ENCODE data around the gene CRIP2.
A peak's percentile ranks its signal among the peaks of the same experiment; 100 is the strongest.

The CRIP2 gene

DNA sequence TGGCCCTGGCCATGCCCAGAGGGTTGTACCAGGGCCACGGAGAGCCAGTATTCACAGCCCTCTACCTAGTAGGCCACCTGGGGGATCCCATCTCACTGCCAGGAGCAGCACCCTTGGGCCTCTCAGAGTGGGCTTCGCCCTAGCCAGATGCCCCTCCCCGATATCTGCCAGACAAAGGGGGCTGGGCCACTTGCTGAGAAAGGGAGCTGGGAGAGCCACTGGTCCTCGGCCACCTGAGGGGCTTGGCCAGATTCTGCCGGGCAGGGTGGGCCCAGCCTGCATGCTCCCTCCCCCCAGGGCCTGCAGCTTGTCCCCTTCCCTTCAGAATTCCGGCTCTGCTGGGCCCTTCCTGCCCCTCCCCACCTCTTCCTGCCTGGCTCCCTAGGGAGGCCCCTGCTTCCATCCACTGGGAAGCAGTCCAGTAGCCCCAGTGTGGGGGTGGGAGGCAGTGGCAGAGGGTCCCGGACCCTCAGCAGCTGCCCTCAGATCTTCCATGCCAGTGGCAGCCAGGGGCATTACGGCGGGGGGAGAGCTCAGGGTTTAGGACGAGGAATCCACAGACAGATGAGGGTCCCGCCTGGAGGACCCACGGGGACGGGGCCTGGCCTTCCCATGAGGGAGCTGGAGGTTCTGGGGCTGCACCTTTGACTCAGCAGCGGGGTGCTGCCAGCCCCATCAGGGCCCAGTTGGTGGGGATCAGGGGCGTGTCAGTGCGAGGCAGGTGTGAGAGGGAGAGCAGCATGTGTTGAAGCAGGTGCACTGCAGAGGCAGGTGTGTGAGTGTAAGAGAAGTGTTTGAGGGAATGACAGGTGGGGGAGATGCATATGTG, 2.4 kb downstream of the CRIP2 start:
- no peak for DNase-seq (ENCODE audit: low read depth)

DNA sequence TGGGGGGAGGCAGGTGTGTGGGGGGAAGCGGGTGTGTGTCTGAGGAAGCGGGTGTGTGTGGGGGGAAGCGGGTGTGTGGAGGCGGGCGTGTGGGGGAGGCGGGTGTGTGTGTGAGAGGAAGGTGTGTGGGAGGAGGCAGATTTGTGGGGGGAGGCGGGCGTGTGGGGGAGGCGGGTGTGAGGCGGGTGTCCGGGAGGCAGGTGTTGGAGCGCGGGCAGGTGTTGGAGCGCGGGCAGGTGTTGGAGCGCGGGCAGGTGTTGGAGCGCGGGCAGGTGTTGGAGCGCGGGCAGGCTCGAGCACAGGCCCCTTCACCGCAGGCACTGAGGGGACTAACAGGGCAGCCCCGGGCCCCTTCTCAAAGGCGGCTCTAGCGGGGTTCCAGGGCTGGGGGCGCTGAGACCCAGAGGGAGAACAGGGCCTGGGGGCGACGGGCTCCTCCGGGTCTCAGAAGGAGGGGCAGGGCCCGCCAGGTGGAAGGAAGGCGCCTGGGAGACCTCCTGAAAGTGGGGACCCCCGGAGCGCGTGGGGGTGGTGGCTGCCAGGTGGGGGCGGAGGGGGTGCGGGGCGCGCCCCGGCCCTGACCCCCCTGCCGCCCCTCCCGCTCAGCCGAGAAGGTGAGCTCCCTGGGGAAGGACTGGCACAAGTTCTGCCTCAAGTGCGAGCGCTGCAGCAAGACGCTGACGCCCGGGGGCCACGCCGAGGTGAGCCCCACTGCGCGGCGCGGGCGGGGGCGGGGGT, 3.2 kb downstream of the CRIP2 start:
- DNase-seq (ENCODE audit: low read depth): peak; percentile 66

DNA sequence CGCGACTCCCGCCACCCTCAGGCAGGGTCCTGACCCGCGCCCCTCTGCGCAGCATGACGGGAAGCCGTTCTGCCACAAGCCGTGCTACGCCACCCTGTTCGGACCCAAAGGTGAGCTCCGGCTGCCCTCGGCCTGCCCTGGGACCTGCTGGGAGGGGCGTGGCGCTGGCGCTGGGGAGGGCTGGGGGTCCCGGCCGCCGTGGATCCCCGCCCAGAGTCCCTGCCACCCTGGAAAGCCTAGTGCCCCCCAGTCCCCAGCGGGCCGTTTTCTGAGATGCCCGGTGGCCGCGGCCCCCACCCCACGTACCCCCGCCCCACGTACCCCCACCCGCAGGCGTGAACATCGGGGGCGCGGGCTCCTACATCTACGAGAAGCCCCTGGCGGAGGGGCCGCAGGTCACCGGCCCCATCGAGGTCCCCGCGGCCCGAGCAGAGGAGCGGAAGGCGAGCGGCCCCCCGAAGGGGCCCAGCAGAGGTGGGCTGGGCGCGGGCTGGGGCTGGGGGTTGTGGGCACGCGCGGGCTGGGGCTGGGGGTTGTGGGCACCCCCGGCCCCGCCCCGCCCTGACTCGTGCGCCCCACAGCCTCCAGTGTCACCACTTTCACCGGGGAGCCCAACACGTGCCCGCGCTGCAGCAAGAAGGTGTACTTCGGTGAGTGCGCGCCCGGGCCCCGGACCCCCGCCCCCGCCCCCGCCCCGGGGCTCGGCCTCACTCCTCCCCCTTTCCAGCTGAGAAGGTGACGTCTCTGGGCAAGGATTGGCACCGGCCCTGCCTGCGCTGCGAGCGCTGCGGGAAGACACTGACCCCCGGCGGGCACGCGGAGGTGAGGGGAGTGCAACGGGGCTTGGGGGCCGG, 4.0 kb downstream of the CRIP2 start:
- no peak for DNase-seq (ENCODE audit: low read depth)

DNA sequence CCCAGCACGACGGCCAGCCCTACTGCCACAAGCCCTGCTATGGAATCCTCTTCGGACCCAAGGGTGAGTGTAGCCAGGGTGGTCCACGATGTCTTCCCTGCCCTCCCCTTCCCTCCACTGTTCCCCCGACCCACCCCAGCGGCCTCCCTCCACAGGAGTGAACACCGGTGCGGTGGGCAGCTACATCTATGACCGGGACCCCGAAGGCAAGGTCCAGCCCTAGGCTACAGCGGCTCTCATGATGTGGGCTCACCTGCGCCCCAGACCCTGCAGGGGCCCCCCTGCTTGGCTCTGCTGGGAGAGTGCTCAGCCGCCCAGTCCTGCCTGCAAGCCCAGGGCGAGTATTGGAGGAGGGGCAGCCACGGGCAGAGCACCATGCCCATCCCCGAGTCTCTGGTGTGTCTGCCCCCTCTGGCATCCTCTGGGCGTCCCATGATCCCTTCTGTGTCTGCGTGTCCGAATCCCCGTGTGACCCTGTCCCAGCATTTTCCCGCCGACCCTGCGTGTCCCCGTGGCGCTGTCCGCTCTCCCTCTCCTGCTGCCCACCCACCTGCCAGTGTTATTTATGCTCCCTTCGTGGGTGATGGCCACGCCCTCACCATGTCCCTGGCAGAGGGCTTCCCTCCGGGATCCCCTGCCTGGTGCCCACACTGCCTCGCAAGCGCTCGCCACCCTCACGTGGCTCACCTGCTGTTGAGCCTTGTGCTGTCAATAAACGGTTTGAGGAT, 5.0 kb downstream of the CRIP2 start:
- DNase-seq (ENCODE audit: low read depth): no peak

DNA sequence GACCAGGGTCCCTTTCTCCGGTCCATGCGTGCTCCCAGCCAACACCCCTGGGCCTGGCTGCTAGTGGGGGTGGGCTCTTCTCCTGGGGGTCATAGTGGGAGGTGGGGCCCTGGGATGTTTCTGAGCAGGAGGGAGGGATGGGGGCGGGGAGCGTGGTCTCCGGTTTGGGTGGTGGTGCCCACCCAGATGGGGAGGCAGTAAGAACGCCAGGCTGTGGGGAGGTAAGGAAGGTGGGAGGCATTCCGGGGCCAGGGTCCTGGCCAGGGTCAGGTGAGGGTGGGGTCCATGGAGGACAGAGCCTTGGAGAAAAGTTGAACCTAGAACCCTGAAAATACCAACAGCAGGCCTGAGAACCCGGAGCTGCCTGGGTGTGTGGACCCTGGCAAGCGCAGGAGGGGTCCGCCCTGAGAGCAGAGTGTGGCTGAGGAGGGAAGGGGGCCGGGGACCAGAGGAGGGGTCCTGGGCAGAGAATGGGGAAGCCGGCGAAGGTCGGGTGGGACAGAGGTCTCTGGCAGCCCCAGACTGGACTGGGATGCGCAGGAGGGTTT, 5.7 kb downstream of the CRIP2 start:
- DNase-seq (ENCODE audit: low read depth): no peak

DNA sequence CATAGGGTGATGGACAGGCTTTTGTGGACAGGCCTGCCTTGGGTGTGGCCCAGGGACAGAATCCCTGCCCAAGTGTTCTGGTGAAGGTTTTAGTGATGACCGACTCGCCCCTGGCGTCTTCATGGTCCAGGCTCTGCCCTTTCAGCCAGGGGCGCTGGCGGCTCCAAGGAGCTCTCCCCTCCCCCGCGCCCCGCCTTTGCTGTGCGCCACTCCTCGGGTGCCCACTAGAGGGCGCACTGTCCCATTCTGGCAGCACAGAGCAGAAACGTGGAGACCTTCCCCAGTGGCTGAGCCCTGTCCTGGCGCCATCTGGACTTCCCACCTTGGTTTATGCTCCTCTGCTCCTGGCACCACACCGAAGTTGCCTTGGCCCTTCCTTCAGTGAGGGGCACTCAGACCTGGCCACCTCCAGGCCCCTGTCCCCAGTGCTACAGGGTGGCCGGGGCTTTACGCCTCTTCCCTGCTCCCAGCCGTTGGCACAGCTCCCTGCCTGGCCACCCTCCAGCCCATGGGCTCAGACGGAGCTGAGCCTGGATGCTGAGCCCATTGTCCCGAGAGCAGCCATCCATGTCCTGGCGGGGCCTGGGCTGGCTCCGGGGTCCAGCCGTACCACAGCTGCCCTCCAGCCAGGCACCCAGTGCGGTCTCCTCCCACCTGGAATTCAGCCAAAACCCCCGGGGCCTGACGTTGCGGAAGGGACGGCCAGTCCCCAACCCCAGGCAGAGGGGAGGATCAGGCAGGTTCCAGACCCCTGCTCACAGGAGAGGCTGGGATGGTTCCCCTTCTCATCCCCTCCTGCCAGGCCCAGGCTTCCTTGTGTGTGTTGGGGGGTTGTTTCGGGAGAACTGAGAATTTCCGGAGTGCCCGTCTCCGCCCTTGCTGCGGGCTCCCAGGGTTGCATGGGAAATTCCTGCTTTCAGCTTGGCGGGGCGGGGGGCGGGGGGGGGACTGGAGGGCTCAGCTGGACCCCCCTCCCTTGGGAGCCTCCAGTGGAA, 6.5 kb downstream of the CRIP2 start:
- DNase-seq (ENCODE audit: low read depth): peak; percentile 83

DNA sequence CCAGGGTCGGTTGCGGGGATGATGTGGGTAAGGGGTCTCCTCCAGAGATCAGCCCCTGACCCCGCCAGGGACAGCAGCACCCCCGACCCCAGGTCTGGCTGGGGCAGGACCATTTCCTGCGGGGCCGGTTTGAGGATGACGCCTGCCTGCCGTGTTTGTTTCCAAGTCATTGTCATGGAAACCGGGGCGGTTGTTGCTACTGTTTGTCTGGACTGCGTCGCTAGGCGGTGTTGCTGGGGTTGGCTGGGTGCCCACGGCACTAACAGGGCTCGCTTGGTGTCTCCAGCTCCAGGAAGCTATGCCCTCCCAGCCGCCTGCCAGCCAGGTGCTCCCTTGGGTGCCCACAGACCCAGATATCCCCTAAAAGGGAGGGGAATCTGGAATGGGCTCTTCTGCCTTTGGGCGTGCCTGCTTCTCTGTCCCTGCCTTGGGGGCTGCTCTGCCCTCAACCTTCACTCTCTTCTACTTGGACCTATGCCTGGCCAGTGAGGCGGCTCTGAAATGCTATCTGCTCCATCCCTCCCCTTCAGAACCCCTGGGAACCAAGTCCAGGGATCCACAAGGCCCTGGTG, 7.4 kb downstream of the CRIP2 start:
- peak; percentile 82 for DNase-seq (ENCODE audit: low read depth)

DNA sequence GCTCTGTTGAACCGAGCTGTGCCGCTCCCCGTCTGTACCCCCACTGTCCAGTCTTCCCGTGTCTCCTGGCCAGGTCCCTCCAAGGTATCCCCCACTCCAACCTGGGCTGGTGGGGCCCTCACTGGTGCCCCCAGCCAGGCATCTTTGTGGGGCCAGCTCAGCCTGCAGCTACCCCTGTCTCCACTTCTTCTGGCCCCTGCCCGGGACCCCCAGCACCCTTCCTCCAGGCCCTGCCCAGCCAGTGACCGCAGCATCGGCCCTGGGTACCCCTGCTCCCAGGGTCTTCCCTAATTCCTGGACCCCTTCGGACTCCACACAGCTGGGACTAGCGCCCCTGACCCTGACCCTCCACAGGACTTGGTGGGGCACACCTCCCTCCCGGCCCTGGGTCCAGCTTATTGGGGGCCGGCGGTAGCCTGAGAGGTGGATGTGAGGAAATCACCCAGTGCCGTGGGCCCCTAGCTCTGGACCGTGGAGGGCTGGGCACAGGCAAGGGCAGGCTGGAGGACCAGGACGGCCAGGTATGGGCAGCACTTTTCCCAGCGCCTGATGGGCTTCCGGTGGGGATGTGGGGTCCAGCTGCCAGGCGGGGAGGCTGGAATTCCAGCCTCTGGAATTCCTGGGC, 8.0 kb downstream of the CRIP2 start:
- no peak for DNase-seq (ENCODE audit: low read depth)

DNA sequence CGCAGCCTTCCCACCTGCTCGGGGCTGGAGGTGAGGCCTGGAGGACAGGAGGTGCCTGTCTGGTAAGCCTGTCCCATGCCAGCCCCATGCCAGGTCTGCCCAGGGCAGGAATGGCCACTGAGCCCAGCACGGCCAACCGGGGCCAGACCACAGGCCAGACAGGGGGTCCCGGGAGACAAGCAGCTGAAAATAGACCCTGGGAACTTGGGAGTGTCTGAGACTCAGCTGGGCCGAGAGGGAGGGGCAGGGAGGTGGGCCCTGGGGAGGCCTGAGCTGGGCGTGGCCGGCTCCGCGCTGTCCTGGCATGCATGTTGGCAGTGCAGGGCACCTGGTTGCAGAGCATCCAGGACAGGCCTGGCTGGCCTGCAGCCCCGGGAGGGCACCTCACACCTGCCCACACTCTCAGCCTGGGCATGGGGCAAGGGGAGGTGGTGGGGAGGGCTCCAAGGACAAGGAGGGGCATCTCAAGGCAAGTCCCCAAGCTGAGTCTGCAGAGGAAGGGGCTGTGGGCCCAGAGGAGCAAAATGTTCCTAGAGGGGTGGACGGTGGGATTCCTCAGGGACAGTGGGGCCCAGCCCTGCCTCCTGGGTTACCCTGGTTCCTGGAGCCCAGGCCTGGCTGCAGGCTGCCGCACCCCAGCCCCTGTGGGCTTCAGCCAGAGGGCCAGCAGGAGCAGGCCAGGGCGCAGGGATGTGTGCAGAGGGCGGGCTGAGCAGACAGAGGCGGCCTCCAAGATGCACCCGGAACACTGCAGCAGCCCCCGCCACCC, 8.9 kb downstream of the CRIP2 start:
- no peak for DNase-seq (ENCODE audit: low read depth)

DNA sequence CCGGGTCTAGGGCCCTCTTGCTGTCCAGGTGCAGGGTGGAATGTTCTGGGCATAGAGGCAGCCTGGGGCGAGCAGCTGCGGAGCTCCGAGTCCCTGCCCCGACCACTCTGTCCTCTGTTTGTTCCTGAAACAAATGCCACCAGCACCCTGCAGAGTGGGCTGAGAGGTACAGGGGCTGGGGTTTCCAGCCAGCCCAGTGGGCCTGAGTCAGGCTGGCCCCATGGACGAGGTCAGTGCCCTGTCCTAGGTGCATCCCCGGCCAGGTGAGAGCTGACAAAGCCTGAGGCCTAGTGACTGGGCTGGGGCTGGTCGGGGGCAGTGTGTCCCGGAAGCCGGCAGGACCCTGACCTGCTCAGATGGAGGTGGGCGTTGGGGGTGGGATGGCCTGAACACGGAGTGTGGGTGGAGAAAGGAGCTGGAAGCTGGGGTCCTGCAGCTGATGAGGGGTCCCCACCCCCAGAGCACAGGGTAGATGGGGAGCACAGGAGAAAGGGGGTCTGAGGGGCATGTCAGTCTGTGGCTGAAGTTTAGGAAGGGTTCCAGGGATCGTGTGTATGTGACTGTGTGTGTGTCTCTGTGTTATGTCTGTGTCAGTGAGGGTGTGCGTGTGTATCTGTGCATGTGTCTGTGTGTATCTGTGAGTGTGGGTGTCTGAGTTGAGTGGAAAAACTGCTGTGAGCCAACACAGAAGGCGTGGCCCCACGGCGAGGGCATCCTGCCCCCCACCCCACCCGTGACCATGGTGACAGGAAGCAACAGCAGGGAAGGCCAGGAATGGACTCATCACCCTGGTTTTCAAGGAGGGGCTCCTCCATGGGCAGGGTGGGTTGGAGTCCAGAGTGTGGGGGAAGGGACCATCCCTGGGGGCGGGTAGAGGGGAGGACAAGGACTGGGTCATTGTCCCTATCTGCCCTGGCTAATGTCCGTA, 9.7 kb downstream of the CRIP2 start:
- DNase-seq (ENCODE audit: low read depth): peak; percentile 66

DNA sequence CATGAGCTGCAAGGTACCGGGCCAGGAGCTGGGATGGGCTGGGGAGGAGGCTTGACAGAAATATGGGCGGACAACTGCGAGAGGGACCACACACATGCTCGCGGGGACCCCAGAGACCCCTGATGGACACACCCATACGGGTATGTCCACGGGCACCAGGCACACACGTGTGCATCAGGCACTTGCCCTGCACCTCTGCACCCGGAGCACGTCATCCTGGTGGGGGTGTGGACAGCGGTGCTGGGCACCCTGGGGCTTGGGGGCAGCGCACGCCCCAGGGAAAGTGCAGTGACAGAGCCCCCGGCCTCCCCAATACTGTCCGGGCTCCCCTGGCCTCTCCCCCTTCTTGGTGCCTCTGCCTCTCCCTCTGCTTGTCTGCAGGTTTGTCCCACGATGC, 10.4 kb downstream of the CRIP2 start:
- no peak for DNase-seq (ENCODE audit: low read depth)

DNA sequence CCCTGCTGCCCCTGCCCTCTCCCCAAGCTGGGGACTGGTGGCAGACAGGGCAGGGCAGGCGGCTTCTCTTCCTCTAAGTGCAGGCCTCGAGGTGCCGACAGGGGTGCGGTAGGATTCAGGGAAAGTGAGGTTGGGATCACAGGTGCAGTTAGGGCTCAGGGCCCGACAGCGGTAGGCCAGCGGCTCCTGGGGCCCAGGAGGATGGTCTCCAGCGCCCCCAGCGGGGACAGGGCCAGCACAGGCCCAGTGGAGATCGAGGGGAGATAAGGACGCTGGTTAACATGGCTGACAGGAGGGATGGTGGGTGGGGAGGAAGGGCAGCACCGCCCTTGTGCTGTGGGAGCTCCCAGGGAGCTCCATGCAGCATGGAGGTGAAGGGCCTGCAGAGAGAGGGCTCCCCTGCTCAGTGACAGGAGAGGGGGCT, 11.1 kb downstream of the CRIP2 start:
- no peak for DNase-seq (ENCODE audit: low read depth)

DNA sequence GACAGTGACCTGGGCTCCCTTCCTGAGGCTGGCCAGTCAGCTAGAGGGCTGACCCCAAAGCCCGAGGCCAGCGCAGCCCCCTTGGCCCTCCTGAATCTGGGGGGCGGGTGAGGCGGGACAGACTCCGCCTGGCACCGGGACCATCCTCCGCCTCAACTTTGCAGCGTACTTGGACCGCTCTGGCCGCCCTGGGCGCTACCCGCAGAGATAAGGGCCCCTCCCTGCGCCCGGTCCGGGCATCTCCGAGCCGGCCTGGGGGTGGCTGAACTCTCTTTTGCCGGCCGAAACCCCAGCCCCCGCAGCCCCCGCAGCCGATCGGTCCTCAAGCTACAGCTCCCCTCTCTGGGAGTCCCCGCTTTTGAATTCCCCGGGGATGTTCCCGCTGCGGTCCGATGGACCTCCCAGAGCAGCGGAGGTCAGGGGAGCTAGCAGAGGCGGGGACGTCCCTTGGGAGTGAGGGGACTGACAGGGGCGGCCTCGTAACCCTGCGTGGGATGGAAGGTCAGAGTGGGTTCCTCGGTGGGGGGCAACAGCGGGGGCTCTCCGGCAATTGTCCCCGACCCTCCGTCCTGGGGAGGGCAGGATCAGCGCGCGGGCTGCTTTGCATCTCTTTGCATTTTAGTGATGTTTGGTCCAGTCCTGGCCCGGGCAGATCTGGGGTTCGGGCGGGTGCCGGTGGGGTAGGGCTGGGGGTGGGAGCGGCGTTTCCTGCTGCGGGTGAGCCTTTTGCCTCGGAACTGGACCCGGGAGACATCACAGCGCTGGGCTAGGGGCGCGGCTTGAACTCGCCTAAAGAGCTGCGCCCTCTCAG, 11.7 kb downstream of the CRIP2 start, which contains the start of gene CRIP1:
TSS of gene CRIP1 (plus strand) at position 724 of the 811 bp plus-strand sequence. CDS start 374 bp downstream, outside the sequence.
- DNase-seq (ENCODE audit: low read depth): no peak

DNA sequence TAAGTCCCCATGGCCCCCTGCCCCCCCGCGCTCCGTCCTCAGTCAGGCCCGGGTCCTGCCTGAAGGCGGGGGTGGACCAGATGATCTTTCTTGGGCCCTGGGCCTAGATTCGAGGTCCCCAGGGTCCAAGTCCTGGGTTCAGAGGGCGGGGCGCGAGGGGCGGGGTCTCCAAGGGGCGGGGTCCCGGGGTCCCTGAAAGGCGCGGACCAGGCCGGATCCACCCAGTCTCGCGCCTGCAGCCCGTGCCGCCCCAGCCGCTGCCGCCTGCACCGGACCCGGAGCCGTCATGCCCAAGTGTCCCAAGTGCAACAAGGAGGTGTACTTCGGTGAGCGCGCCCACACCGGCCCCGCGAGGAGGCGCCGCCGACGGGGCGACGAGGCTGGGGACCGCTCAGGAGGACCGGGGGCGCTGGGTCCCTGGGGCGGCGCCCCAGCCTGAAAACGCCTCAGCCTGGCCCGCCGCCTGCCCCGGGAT, 12.4 kb downstream of the CRIP2 start:
- no peak for DNase-seq (ENCODE audit: low read depth)

DNA sequence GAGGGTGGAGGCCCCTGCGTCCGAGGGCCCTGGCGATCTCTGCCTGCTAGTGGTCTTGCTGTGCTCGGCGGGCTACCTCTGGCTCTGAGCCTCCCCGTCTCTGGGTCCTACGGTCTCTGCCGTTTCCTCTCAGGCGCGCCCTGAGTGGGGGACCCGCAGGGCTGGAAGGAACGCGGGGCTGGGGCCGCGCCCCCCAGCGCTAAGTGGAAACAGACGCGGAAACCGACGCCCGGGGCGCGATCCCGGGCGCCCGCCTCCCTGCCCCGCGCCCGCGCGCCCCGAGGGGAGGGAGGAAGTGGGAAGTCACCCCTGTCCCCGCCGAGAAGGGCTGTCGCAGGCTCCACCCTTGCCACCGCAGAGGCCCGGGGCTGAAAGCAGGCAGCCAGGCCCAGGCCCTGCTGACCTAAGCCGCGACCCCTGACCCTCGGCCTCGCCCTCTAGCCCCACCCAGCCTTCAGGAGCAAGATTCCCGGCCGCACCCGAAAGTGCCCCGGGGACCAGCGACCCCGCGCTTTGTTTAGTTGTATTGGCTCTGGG, 12.9 kb downstream of the CRIP2 start:
- no peak for DNase-seq (ENCODE audit: low read depth)
